ENCODE data around the gene TACC2. TPM values are rescaled to one million over a fixed set of nuclear protein-coding genes. Genes with fewer than 3 reads are reported as not detected.

Gene TACC2
- total and polyA plus RNA-seq, 2 donors (not counting 1 experiment from before 2014, with no cell fraction given) = not detected

DNA sequence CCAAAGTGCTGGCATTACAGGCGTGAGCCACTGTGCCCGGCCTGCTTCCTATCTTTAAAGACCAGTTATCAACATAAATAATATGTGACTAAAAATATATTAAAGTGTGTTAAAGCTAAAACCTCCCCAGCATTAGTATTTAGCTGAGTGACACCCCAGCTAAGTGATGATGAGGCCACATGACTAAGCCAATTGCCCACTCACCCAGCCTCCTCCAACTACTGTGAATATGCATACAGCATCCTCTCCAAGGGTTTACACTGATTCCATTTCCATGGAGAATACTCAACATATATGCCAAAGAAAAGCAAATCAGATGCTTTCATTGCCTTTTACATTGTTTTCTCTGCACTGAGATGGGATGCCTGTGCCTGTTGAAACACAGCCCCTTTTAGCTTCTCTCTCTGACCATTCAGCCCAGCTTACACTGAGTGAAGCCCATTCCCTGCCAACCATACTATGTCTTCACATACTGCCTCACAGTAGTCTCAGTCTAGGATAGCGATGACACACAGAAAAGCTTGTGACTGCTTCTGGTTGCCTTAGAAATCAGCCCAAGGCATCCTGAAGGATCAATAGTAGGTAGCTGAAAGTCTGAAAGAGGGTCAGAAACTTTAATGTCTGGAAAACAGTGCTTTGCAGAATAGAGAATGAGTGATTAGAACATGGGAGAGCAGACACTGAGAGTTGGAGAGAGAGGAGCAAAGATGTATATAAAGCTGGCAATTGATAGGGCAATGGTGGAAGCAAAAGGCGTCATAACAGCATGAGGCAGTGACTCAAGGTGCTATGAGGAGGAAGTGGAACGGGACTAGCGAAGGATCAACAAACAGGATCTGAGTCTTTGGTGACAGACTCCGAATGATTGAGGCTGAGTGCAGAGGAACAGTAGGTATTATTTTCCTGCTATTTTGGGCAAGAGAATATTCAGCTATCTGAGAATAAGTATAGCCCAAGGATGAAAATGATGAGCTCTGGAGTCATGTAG lies 41.3 kb upstream of the TACC2 start:
- Histone ChIP-seq H2AFZ (ENCODE audit: insufficient read depth, low read depth, low read length, poor library complexity, severe bottlenecking) (no peak overlapping the region), H3K9ac (ENCODE audit: low read length) (no peak overlapping the region), H4K20me1 (ENCODE audit: control insufficient read depth, insufficient read depth, low read length, poor library complexity, severe bottlenecking) (no peaks in the 10 kb centered on the region), H3K79me2 (ENCODE audit: control insufficient read depth, insufficient read depth, low read length) (no peaks in the 10 kb centered on the region), H3K36me3 (replicated peaks in 1 of 2; ENCODE audit: control extremely low read depth in 1 of 2, control insufficient read depth in 1 of 2, extremely low read depth in 1 of 2, insufficient read depth in 2 of 2, low read length in 1 of 2) (no peaks in the 10 kb centered on the region), H3K27me3 (replicated peaks in 1 of 4; ENCODE audit: control extremely low read depth in 1 of 4, control insufficient read depth in 3 of 4, insufficient read depth in 4 of 4, low read length in 3 of 4) (no peaks in the 10 kb centered on the region), H3K27ac (ENCODE audit: low read length in 2 of 2) (no peak overlapping the region), H3K4me3 (ENCODE audit: control extremely low read depth in 1 of 5, extremely low read depth in 1 of 5, insufficient read depth in 1 of 5, low read depth in 2 of 5, low read length in 4 of 5) (no peak overlapping the region), H3K9me3 (ENCODE audit: control extremely low read depth in 1 of 3, control insufficient read depth in 2 of 3, insufficient read depth in 1 of 3, low read length in 2 of 3) (no peaks in the 10 kb centered on the region), H3K4me1 (ENCODE audit: control insufficient read depth in 2 of 2, insufficient read depth in 2 of 2, low read length in 2 of 2) (no peaks in the 10 kb centered on the region), H3K4me2 (replicated peaks; ENCODE audit: low read depth, low read length, poor library complexity, severe bottlenecking) (no peak overlapping the region)
- DNase-seq = no peak
- POLR2A ChIA-PET = no interaction called here
- ATAC-seq (ENCODE audit: low read depth) = no peak
- H3K27me3 Mint-ChIP-seq = no peaks in the 10 kb centered on the region
- 93% methylated on average over 4 of the region's 7 CpGs for WGBS (ENCODE audit: insufficient coverage)
- H3K9me3 Mint-ChIP-seq (ENCODE audit: insufficient read depth) = no peaks in the 10 kb centered on the region
- intact Hi-C loops (cut with micrococcal nuclease) = no loop called here
- no peak for TF ChIP-seq EZH2 (IDR thresholded peaks at IDR 0.05; ENCODE audit: borderline replicate concordance, insufficient read depth, low read depth, low read length, poor library complexity, severe bottlenecking)
- TF ChIP-seq, protein P1, sequence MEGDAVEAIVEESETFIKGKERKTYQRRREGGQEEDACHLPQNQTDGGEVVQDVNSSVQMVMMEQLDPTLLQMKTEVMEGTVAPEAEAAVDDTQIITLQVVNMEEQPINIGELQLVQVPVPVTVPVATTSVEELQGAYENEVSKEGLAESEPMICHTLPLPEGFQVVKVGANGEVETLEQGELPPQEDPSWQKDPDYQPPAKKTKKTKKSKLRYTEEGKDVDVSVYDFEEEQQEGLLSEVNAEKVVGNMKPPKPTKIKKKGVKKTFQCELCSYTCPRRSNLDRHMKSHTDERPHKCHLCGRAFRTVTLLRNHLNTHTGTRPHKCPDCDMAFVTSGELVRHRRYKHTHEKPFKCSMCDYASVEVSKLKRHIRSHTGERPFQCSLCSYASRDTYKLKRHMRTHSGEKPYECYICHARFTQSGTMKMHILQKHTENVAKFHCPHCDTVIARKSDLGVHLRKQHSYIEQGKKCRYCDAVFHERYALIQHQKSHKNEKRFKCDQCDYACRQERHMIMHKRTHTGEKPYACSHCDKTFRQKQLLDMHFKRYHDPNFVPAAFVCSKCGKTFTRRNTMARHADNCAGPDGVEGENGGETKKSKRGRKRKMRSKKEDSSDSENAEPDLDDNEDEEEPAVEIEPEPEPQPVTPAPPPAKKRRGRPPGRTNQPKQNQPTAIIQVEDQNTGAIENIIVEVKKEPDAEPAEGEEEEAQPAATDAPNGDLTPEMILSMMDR (IDR thresholded peaks at IDR 0.05) = no peak
- H3K4me3 Mint-ChIP-seq = no peak overlapping the region
- no peak overlapping the region for H3K27ac Mint-ChIP-seq
- CTCF ChIA-PET = no interaction called here
- no peaks in the 10 kb centered on the region for H3K4me1 Mint-ChIP-seq

GRCh38 chr10:121949049-121949448 lies 39.9 kb upstream of the TACC2 start:
- ChIA-PET POLR2A (no interaction called here), CTCF (no interaction called here)
- no peak for TF ChIP-seq EZH2 (IDR thresholded peaks at IDR 0.05; ENCODE audit: borderline replicate concordance, insufficient read depth, low read depth, low read length, poor library complexity, severe bottlenecking)
- TF ChIP-seq, protein P1 (IDR thresholded peaks at IDR 0.05) = no peak

More at GRCh38 chr10:121949049-121949448, 39.9 kb upstream of the TACC2 start:
- H2AFZ ChIP-seq (ENCODE audit: insufficient read depth, low read depth, low read length, poor library complexity, severe bottlenecking) = no peak overlapping the region
- ATAC-seq (ENCODE audit: low read depth) = no peak
- H3K36me3 ChIP-seq (replicated peaks in 1 of 2; ENCODE audit: control extremely low read depth in 1 of 2, control insufficient read depth in 1 of 2, extremely low read depth in 1 of 2, insufficient read depth in 2 of 2, low read length in 1 of 2) = no peaks in the 10 kb centered on the region
- H3K9me3 ChIP-seq (ENCODE audit: control extremely low read depth in 1 of 3, control insufficient read depth in 2 of 3, insufficient read depth in 1 of 3, low read length in 2 of 3) = no peaks in the 10 kb centered on the region
- Mint-ChIP-seq H3K9me3 (ENCODE audit: insufficient read depth) (no peaks in the 10 kb centered on the region), H3K27ac (no peak overlapping the region), H3K4me3 (no peak overlapping the region), H3K27me3 (no peaks in the 10 kb centered on the region), H3K4me1 (no peaks in the 10 kb centered on the region)
- no peak for DNase-seq
- H3K4me3 ChIP-seq (ENCODE audit: control extremely low read depth in 1 of 5, extremely low read depth in 1 of 5, insufficient read depth in 1 of 5, low read depth in 2 of 5, low read length in 4 of 5) = no peak overlapping the region
- no peaks in the 10 kb centered on the region for H3K27me3 ChIP-seq (replicated peaks in 1 of 4; ENCODE audit: control extremely low read depth in 1 of 4, control insufficient read depth in 3 of 4, insufficient read depth in 4 of 4, low read length in 3 of 4)
- intact Hi-C loops (cut with micrococcal nuclease) = no loop called here
- no peak overlapping the region for H3K9ac ChIP-seq (ENCODE audit: low read length)
- H4K20me1 ChIP-seq (ENCODE audit: control insufficient read depth, insufficient read depth, low read length, poor library complexity, severe bottlenecking) = no peaks in the 10 kb centered on the region
- H3K4me1 ChIP-seq (ENCODE audit: control insufficient read depth in 2 of 2, insufficient read depth in 2 of 2, low read length in 2 of 2) = no peaks in the 10 kb centered on the region
- H3K79me2 ChIP-seq (ENCODE audit: control insufficient read depth, insufficient read depth, low read length) = no peaks in the 10 kb centered on the region
- WGBS (ENCODE audit: insufficient coverage) = 100% methylated on average over 1 of the region's 2 CpGs
- H3K4me2 ChIP-seq (replicated peaks; ENCODE audit: low read depth, low read length, poor library complexity, severe bottlenecking) = no peak overlapping the region
- H3K27ac ChIP-seq (ENCODE audit: low read length in 2 of 2) = no peak overlapping the region

Data from B cell (primary cell).